WTC11 (cell line): ENCODE results near the gene STAMBP. TPM values are rescaled to one million over a fixed set of nuclear protein-coding genes. Genes with fewer than 3 reads are reported as not detected.

Experiments used
- ATAC-seq: fragments of 200-7000 bp; cut with Tn5 transposase; 2 replicates; pipeline ENCODE4 v1.10.0; 2021; ENCODE audit warnings: mild to moderate bottlenecking, moderate library complexity
- CTCF ChIA-PET: fragments of 300-600 bp; sonication (Branson Sonifier 250); formaldehyde crosslinking; loops from one replicate; lab custom pipeline; 2021; ENCODE audit warnings: antibody characterized with exemption; lab: Charles Lee
- POLR2A ChIA-PET: fragments of 350-600 bp; sonication (Branson Sonifier 250); formaldehyde crosslinking; loops from one replicate; lab custom pipeline; 2021; ENCODE audit warnings: antibody characterized with exemption; lab: Charles Lee
- DNase-seq: peaks from one replicate; pipeline ENCODE4 v3.0.0; 2021; ENCODE audit warnings: low spot score
- H3K27ac Mint-ChIP-seq: 2 replicates; pipeline ENCODE4 v1.8.0; 2021; ENCODE audit warnings: mixed read lengths
- H3K27me3 Mint-ChIP-seq: 2 replicates; pipeline ENCODE4 v1.8.0; 2021; ENCODE audit warnings: low read depth, mild to moderate bottlenecking, moderate library complexity, mixed read lengths
- H3K36me3 Mint-ChIP-seq: 2 replicates; pipeline ENCODE4 v1.8.0; 2021; ENCODE audit warnings: mixed read lengths
- H3K4me1 Mint-ChIP-seq: 2 replicates; pipeline ENCODE4 v1.8.0; 2022; ENCODE audit warnings: mixed read lengths
- H3K4me3 Mint-ChIP-seq: 2 replicates; pipeline ENCODE4 v1.8.0; 2021; ENCODE audit warnings: mild to moderate bottlenecking, moderate library complexity, mixed read lengths
- H3K9me3 Mint-ChIP-seq: 2 replicates; pipeline ENCODE4 v1.8.0; 2021; ENCODE audit warnings: mixed read lengths
- ATF1 ChIP-seq: sonication (generic); formaldehyde crosslinking; IDR thresholded peaks from 2 replicates; pipeline ENCODE4 v1.8.1; 2023; ENCODE audit warnings: mild to moderate bottlenecking, moderate library complexity, missing genetic modification reagents
- ATF2 ChIP-seq: sonication (generic); formaldehyde crosslinking; IDR thresholded peaks from 2 replicates; pipeline ENCODE4 v1.8.1; 2022; ENCODE audit warnings: low read depth, missing genetic modification reagents, borderline replicate concordance
- ATF3 ChIP-seq: sonication (generic); formaldehyde crosslinking; conservative IDR thresholded peaks from 2 replicates; pipeline ENCODE4 v1.8.1; 2022; ENCODE audit warnings: mild to moderate bottlenecking, missing genetic modification reagents
- CREB1 ChIP-seq: sonication (generic); formaldehyde crosslinking; IDR thresholded peaks from 2 replicates; pipeline ENCODE4 v1.8.0; 2023; ENCODE audit warnings: mild to moderate bottlenecking, missing genetic modification reagents
- ESRRA ChIP-seq: sonication (generic); formaldehyde crosslinking; IDR thresholded peaks from 2 replicates; pipeline ENCODE4 v1.8.1; 2022; ENCODE audit warnings: mild to moderate bottlenecking, missing genetic modification reagents, borderline replicate concordance
- FOXK1 ChIP-seq: sonication (generic); formaldehyde crosslinking; IDR thresholded peaks from 2 replicates; pipeline ENCODE4 v1.8.0; 2022; ENCODE audit warnings: mild to moderate bottlenecking, moderate library complexity, missing genetic modification reagents
- FOXP1 ChIP-seq: sonication (generic); formaldehyde crosslinking; IDR thresholded peaks from 2 replicates; pipeline ENCODE4 v1.8.0; 2022; ENCODE audit warnings: missing genetic modification reagents, mild to moderate bottlenecking, moderate library complexity, borderline replicate concordance
- GABPB1 ChIP-seq: sonication (generic); formaldehyde crosslinking; IDR thresholded peaks from 2 replicates; pipeline ENCODE4 v1.8.1; 2023; ENCODE audit warnings: mild to moderate bottlenecking, missing genetic modification reagents
- GRHL2 ChIP-seq: fragments of 250-450 bp; sonication (Bioruptor Pico); IDR thresholded peaks from 2 replicates; pipeline ENCODE4 v1.8.0; 2022; ENCODE audit warnings: mild to moderate bottlenecking, moderate library complexity; ENCODE audit not compliant: insufficient replicate concordance, severe bottlenecking
- GTF2I ChIP-seq: fragments of 250-450 bp; sonication (Bioruptor Pico); conservative IDR thresholded peaks from 2 replicates; pipeline ENCODE4 v1.4.0; 2021; ENCODE audit warnings: mild to moderate bottlenecking
- MAX ChIP-seq: sonication (generic); formaldehyde crosslinking; IDR thresholded peaks from 2 replicates; pipeline ENCODE4 v1.8.0; 2022; ENCODE audit warnings: mild to moderate bottlenecking, missing genetic modification reagents
- NFE2L1 ChIP-seq: sonication (generic); formaldehyde crosslinking; IDR thresholded peaks from 2 replicates; pipeline ENCODE4 v1.8.1; 2023; ENCODE audit warnings: missing genetic modification reagents
- NFYB ChIP-seq: sonication (generic); formaldehyde crosslinking; conservative IDR thresholded peaks from 2 replicates; pipeline ENCODE4 v1.8.0; 2022; ENCODE audit warnings: low read depth, missing genetic modification reagents
- NR3C1 ChIP-seq: sonication (generic); formaldehyde crosslinking; conservative IDR thresholded peaks from 2 replicates; pipeline ENCODE4 v1.8.1; 2023; ENCODE audit warnings: low read depth, mild to moderate bottlenecking, missing genetic modification reagents
- PRRX2 ChIP-seq: fragments of 250-450 bp; sonication (Bioruptor Pico); IDR thresholded peaks from 2 replicates; pipeline ENCODE4 v1.8.0; 2021; ENCODE audit warnings: mild to moderate bottlenecking
- SMAD4 ChIP-seq: sonication (generic); formaldehyde crosslinking; IDR thresholded peaks from 2 replicates; pipeline ENCODE4 v1.8.0; 2022; ENCODE audit warnings: mild to moderate bottlenecking, missing genetic modification reagents
- SP1 ChIP-seq: sonication (generic); formaldehyde crosslinking; conservative IDR thresholded peaks from 2 replicates; pipeline ENCODE4 v1.8.1; 2022; ENCODE audit warnings: missing genetic modification reagents
- TCF7 ChIP-seq: sonication (generic); formaldehyde crosslinking; IDR thresholded peaks from 2 replicates; pipeline ENCODE4 v1.8.0; 2022; ENCODE audit warnings: mild to moderate bottlenecking, low read depth, missing genetic modification reagents, moderate library complexity
- TEAD1 ChIP-seq: sonication (generic); formaldehyde crosslinking; IDR thresholded peaks from 2 replicates; pipeline ENCODE4 v1.8.0; 2022; ENCODE audit warnings: mild to moderate bottlenecking, missing genetic modification reagents
- TEAD4 ChIP-seq: sonication (generic); formaldehyde crosslinking; IDR thresholded peaks from 2 replicates; pipeline ENCODE4 v1.8.0; 2022; ENCODE audit warnings: mild to moderate bottlenecking, missing genetic modification reagents
- ZBTB43 ChIP-seq: sonication (generic); formaldehyde crosslinking; IDR thresholded peaks from 2 replicates; pipeline ENCODE4 v1.8.1; 2023; ENCODE audit warnings: mild to moderate bottlenecking, missing genetic modification reagents
- ZNF138 ChIP-seq: sonication (generic); formaldehyde crosslinking; conservative IDR thresholded peaks from 2 replicates; pipeline ENCODE4 v1.8.1; 2022; ENCODE audit warnings: mild to moderate bottlenecking, moderate library complexity, missing genetic modification reagents
- ZNF219 ChIP-seq: sonication (generic); formaldehyde crosslinking; IDR thresholded peaks from 2 replicates; pipeline ENCODE4 v1.8.0; 2023; ENCODE audit warnings: missing genetic modification reagents, mild to moderate bottlenecking, borderline replicate concordance
- ZNF263 ChIP-seq: sonication (generic); formaldehyde crosslinking; IDR thresholded peaks from 2 replicates; pipeline ENCODE4 v1.8.1; 2022; ENCODE audit warnings: low read depth, mild to moderate bottlenecking, moderate library complexity, missing genetic modification reagents
- ZNF396 ChIP-seq: fragments of 250-450 bp; sonication (Bioruptor Pico); IDR thresholded peaks from 2 replicates; pipeline ENCODE4 v1.8.0; 2021; ENCODE audit warnings: mild to moderate bottlenecking, moderate library complexity, borderline replicate concordance
- ZNF416 ChIP-seq: fragments of 250-450 bp; sonication (Bioruptor Pico); IDR thresholded peaks from 2 replicates; pipeline ENCODE4 v1.9.0; 2021; ENCODE audit warnings: mild to moderate bottlenecking, inconsistent platforms
- total RNA-seq: library from RNA; stranded (reverse); gene quantifications from 3 replicates; pipeline ENCODE4 v1.2.3, GENCODE V29; 2021
- TF ChIP-seq, protein P1 (sequence below): sonication (generic); formaldehyde crosslinking; IDR thresholded peaks from 2 replicates; pipeline ENCODE4 v1.8.0; 2023; ENCODE audit warnings: missing genetic modification reagents
- TF ChIP-seq, protein P2 (sequence below): sonication (generic); formaldehyde crosslinking; IDR thresholded peaks from 2 replicates; pipeline ENCODE4 v1.8.0; 2022; ENCODE audit warnings: missing genetic modification reagents

The STAMBP gene
- total RNA-seq, 1 experiment from 2014 or later: 40.9 TPM

GRCh38 chr2:73850009-73850408 lies 21.2 kb downstream of the STAMBP start:
- ATAC-seq: no peak
- no peaks in the 10 kb centered on the region for H3K27me3 Mint-ChIP-seq
- ChIA-PET CTCF (no interaction called here), POLR2A (no interaction called here)
- no peak overlapping the region for H3K27ac Mint-ChIP-seq
- H3K4me3 Mint-ChIP-seq: no peak overlapping the region
- DNase-seq: no peak
- H3K4me1 Mint-ChIP-seq: no peaks in the 10 kb centered on the region
- TF ChIP-seq ATF1 (CRISPR knock-in tag) (no peak), TCF7 (CRISPR knock-in tag) (no peak), ZNF263 (CRISPR knock-in tag) (no peak), NR3C1 (CRISPR knock-in tag) (no peak), FOXK1 (CRISPR knock-in tag) (no peak), MAX (CRISPR knock-in tag) (no peak), ESRRA (CRISPR knock-in tag) (no peak), TEAD1 (CRISPR knock-in tag) (no peak), ATF3 (no peak), GABPB1 (no peak), ZNF219 (CRISPR knock-in tag) (no peak), ZBTB43 (no peak), PRRX2 (no peak), ZNF416 (CRISPR knock-in tag) (no peak), NFE2L1 (CRISPR knock-in tag) (no peak), GRHL2 (no peak), SP1 (CRISPR knock-in tag) (no peak)
- TF ChIP-seq, protein P1, sequence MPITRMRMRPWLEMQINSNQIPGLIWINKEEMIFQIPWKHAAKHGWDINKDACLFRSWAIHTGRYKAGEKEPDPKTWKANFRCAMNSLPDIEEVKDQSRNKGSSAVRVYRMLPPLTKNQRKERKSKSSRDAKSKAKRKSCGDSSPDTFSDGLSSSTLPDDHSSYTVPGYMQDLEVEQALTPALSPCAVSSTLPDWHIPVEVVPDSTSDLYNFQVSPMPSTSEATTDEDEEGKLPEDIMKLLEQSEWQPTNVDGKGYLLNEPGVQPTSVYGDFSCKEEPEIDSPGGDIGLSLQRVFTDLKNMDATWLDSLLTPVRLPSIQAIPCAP (CRISPR knock-in tag): no peak
- TF ChIP-seq, protein P2, sequence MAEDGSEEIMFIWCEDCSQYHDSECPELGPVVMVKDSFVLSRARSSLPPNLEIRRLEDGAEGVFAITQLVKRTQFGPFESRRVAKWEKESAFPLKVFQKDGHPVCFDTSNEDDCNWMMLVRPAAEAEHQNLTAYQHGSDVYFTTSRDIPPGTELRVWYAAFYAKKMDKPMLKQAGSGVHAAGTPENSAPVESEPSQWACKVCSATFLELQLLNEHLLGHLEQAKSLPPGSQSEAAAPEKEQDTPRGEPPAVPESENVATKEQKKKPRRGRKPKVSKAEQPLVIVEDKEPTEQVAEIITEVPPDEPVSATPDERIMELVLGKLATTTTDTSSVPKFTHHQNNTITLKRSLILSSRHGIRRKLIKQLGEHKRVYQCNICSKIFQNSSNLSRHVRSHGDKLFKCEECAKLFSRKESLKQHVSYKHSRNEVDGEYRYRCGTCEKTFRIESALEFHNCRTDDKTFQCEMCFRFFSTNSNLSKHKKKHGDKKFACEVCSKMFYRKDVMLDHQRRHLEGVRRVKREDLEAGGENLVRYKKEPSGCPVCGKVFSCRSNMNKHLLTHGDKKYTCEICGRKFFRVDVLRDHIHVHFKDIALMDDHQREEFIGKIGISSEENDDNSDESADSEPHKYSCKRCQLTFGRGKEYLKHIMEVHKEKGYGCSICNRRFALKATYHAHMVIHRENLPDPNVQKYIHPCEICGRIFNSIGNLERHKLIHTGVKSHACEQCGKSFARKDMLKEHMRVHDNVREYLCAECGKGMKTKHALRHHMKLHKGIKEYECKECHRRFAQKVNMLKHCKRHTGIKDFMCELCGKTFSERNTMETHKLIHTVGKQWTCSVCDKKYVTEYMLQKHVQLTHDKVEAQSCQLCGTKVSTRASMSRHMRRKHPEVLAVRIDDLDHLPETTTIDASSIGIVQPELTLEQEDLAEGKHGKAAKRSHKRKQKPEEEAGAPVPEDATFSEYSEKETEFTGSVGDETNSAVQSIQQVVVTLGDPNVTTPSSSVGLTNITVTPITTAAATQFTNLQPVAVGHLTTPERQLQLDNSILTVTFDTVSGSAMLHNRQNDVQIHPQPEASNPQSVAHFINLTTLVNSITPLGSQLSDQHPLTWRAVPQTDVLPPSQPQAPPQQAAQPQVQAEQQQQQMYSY (CRISPR knock-in tag): no peak
- TF ChIP-seq, all 79 proteins: peak for 0
- H3K9me3 Mint-ChIP-seq: no peaks in the 10 kb centered on the region
- H3K36me3 Mint-ChIP-seq: peaks cover 50% of the 10 kb centered on the region

GRCh38 chr2:73851274-73851673 lies 22.5 kb downstream of the STAMBP start:
- Mint-ChIP-seq H3K36me3 (peaks cover 53% of the 10 kb centered on the region), H3K9me3 (no peaks in the 10 kb centered on the region), H3K4me1 (no peaks in the 10 kb centered on the region), H3K4me3 (no peak overlapping the region), H3K27ac (no peak overlapping the region), H3K27me3 (no peaks in the 10 kb centered on the region)
- ATAC-seq (peak; percentile 86), DNase-seq (peak; percentile 18)
- POLR2A ChIA-PET: no interaction called here
- CTCF ChIA-PET: interaction anchor here (0.5 to 1.2 kb wide), 5 partner anchors 12 to 528 kb away, joined by 3 to 5 read pairs (median 3); no protein-coding TSS in a partner anchor
- TF ChIP-seq FOXP1: no peak
- no peak for TF ChIP-seq MAX (CRISPR knock-in tag)
- no peak for TF ChIP-seq CREB1 (CRISPR knock-in tag)
- no peak for TF ChIP-seq GTF2I (CRISPR knock-in tag)
- TF ChIP-seq ZNF396 (CRISPR knock-in tag): no peak
- TF ChIP-seq NFYB (CRISPR knock-in tag): no peak
- TF ChIP-seq SMAD4 (CRISPR knock-in tag): no peak
- no peak for TF ChIP-seq ZNF138
- no peak for TF ChIP-seq TEAD4
- no peak for TF ChIP-seq ATF2 (CRISPR knock-in tag)
